ENCODE results near the gene NXNL1. TPM values are rescaled to one million over a fixed set of nuclear protein-coding genes. Genes with fewer than 3 reads are reported as not detected.

NXNL1 gene
- total and polyA plus RNA-seq, 2 experiments from 2014 or later: not detected

DNA sequence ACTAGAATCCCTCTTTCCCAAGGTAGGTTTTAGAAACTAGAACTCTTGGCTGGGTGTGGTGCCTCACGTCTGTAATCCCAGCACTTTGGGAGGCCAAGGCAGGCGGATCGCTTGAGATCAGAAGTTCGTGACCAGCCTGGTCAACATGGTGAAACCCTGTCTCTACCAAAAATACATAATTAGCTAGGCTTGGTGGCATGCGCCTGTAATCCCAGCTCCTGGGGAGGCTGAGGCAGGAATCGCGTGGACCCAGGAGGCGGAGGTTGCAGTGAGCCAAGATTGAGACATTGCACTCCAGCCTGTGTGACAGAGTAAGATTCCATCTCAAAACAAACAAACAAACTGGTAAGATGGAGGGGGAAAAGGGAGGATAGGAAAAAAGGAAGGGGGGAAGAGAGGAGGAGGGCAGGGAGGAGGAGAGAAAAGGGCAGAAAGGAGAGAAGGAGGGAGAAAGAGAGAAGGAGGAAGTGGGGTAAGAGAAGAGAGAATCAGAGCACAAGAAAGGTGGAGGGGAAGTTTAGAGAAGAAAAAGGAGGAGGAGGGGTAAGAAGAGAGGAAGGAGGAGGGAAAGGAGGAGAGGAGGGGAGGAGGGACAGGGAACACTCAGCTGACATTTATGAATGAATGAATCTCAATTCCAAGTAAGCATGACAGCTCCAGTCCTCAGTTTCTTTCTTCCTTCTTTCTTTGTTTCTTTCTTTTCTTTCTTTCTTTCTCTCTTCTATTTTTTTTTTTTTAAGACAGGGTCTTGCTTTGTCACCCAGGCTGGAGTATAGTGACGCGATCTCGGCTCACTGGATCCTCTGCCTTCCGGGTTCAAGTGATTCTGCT is 7.0 kb upstream of the NXNL1 start (continued):
- TF ChIP-seq, protein P1, sequence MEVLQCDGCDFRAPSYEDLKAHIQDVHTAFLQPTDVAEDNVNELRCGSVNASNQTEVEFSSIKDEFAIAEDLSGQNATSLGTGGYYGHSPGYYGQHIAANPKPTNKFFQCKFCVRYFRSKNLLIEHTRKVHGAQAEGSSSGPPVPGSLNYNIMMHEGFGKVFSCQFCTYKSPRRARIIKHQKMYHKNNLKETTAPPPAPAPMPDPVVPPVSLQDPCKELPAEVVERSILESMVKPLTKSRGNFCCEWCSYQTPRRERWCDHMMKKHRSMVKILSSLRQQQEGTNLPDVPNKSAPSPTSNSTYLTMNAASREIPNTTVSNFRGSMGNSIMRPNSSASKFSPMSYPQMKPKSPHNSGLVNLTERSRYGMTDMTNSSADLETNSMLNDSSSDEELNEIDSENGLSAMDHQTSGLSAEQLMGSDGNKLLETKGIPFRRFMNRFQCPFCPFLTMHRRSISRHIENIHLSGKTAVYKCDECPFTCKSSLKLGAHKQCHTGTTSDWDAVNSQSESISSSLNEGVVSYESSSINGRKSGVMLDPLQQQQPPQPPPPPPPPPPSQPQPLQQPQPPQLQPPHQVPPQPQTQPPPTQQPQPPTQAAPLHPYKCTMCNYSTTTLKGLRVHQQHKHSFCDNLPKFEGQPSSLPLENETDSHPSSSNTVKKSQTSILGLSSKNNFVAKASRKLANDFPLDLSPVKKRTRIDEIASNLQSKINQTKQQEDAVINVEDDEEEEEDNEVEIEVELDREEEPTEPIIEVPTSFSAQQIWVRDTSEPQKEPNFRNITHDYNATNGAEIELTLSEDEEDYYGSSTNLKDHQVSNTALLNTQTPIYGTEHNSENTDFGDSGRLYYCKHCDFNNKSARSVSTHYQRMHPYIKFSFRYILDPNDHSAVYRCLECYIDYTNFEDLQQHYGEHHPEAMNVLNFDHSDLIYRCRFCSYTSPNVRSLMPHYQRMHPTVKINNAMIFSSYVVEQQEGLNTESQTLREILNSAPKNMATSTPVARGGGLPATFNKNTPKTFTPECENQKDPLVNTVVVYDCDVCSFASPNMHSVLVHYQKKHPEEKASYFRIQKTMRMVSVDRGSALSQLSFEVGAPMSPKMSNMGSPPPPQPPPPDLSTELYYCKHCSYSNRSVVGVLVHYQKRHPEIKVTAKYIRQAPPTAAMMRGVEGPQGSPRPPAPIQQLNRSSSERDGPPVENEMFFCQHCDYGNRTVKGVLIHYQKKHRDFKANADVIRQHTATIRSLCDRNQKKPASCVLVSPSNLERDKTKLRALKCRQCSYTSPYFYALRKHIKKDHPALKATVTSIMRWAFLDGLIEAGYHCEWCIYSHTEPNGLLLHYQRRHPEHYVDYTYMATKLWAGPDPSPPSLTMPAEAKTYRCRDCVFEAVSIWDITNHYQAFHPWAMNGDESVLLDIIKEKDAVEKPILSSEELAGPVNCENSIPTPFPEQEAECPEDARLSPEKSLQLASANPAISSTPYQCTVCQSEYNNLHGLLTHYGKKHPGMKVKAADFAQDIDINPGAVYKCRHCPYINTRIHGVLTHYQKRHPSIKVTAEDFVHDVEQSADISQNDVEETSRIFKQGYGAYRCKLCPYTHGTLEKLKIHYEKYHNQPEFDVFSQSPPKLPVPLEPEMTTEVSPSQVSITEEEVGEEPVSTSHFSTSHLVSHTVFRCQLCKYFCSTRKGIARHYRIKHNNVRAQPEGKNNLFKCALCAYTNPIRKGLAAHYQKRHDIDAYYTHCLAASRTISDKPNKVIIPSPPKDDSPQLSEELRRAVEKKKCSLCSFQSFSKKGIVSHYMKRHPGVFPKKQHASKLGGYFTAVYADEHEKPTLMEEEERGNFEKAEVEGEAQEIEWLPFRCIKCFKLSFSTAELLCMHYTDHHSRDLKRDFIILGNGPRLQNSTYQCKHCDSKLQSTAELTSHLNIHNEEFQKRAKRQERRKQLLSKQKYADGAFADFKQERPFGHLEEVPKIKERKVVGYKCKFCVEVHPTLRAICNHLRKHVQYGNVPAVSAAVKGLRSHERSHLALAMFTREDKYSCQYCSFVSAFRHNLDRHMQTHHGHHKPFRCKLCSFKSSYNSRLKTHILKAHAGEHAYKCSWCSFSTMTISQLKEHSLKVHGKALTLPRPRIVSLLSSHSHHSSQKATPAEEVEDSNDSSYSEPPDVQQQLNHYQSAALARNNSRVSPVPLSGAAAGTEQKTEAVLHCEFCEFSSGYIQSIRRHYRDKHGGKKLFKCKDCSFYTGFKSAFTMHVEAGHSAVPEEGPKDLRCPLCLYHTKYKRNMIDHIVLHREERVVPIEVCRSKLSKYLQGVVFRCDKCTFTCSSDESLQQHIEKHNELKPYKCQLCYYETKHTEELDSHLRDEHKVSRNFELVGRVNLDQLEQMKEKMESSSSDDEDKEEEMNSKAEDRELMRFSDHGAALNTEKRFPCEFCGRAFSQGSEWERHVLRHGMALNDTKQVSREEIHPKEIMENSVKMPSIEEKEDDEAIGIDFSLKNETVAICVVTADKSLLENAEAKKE (CRISPR knock-in tag; IDR thresholded peaks at IDR 0.05): no peak
- TF ChIP-seq NANOG (IDR thresholded peaks at IDR 0.05; ENCODE audit: borderline replicate concordance): no peak

DNA sequence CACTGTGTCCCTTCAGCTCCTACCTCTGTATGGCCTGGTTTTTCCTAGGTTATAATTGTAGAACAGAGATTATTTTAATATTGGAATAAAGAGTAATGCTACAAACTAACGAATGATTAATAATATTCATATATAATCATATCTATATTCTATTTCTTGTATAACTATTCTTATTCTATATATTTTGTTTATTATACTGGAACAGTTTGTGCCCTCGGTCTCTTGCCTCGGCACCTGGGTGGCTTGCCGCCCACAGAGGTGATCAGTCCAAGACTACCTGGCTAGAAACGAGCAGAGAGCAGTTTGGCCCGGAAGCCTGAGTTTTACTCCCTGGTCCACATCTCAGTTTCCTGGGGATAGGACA is 5.7 kb upstream of the NXNL1 start:
- Mint-ChIP-seq H3K27me3 (ENCODE audit: insufficient read depth, low read depth, poor library complexity) (peaks cover 12% of the 10 kb centered on the region), H3K4me1 (peaks cover 20% of the 10 kb centered on the region), H3K9me3 (no peaks in the 10 kb centered on the region), H3K4me3 (no peak overlapping the region), H3K36me3 (ENCODE audit: low read depth) (no peaks in the 10 kb centered on the region; the same call in 2 of the 3 replicates), H3K27ac (no peak overlapping the region)
- H3K4me3 ChIP-seq: no peak overlapping the region
- no peaks in the 10 kb centered on the region for H3K36me3 ChIP-seq (ENCODE audit: insufficient read depth)
- peaks cover 20% of the 10 kb centered on the region for H3K27me3 ChIP-seq (ENCODE audit: insufficient read depth)
- peaks cover 12% of the 10 kb centered on the region for H3K4me1 ChIP-seq (ENCODE audit: insufficient read depth)
- H3K79me2 ChIP-seq (replicated peaks; ENCODE audit: insufficient read depth): no peaks in the 10 kb centered on the region
- ATAC-seq (no peak), DNase-seq (ENCODE audit: low spot score) (no peak)
- H3K9me2 ChIP-seq (ENCODE audit: insufficient read depth): no peaks in the 10 kb centered on the region
- no peak overlapping the region for H2AFZ ChIP-seq
- no peak overlapping the region for H3K27ac ChIP-seq (ENCODE audit: low read depth)
- H3K4me2 ChIP-seq: no peak overlapping the region
- H3F3A ChIP-seq (replicated peaks; ENCODE audit: low read depth): 0 out of 2 replicates have a peak, but pooled peaks cover 6% of the 10 kb centered on the region
- no peaks in the 10 kb centered on the region for H4K20me1 ChIP-seq (replicated peaks; ENCODE audit: insufficient read depth)
- no peak for TF ChIP-seq NANOG (IDR thresholded peaks at IDR 0.05; ENCODE audit: borderline replicate concordance)
- TF ChIP-seq, protein P2, sequence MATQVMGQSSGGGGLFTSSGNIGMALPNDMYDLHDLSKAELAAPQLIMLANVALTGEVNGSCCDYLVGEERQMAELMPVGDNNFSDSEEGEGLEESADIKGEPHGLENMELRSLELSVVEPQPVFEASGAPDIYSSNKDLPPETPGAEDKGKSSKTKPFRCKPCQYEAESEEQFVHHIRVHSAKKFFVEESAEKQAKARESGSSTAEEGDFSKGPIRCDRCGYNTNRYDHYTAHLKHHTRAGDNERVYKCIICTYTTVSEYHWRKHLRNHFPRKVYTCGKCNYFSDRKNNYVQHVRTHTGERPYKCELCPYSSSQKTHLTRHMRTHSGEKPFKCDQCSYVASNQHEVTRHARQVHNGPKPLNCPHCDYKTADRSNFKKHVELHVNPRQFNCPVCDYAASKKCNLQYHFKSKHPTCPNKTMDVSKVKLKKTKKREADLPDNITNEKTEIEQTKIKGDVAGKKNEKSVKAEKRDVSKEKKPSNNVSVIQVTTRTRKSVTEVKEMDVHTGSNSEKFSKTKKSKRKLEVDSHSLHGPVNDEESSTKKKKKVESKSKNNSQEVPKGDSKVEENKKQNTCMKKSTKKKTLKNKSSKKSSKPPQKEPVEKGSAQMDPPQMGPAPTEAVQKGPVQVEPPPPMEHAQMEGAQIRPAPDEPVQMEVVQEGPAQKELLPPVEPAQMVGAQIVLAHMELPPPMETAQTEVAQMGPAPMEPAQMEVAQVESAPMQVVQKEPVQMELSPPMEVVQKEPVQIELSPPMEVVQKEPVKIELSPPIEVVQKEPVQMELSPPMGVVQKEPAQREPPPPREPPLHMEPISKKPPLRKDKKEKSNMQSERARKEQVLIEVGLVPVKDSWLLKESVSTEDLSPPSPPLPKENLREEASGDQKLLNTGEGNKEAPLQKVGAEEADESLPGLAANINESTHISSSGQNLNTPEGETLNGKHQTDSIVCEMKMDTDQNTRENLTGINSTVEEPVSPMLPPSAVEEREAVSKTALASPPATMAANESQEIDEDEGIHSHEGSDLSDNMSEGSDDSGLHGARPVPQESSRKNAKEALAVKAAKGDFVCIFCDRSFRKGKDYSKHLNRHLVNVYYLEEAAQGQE (IDR thresholded peaks at IDR 0.05; ENCODE audit: unreplicated experiment): no peak
- TF ChIP-seq ZNF331 (CRISPR knock-in tag; IDR thresholded peaks at IDR 0.05; ENCODE audit: low read depth): no peak
- no peak for TF ChIP-seq CREB1 (CRISPR knock-in tag; IDR thresholded peaks at IDR 0.05; ENCODE audit: low read depth)
